ENCODE data around the gene ECE1.

DNA sequence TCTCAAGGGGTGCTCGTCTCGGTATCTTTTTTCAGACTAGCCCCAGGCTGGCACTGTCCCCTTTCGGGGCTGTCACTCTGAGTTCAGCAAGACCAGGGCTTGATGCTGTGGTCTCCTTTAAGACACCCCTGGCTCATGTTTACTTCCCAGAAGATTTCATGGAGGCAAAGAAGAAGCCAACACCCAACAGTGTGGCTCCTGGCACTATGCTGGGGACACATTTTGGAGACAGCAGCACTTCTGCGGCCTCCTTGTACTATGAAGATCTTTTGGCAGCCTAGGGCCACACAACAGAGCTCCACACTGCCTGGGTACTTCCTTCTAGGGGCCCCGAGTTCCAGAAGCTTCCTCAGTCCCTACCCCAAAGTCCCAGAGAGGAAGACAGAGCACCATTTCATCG lies 24.6 kb downstream of the ECE1 start:
- TF ChIP-seq, protein P1, sequence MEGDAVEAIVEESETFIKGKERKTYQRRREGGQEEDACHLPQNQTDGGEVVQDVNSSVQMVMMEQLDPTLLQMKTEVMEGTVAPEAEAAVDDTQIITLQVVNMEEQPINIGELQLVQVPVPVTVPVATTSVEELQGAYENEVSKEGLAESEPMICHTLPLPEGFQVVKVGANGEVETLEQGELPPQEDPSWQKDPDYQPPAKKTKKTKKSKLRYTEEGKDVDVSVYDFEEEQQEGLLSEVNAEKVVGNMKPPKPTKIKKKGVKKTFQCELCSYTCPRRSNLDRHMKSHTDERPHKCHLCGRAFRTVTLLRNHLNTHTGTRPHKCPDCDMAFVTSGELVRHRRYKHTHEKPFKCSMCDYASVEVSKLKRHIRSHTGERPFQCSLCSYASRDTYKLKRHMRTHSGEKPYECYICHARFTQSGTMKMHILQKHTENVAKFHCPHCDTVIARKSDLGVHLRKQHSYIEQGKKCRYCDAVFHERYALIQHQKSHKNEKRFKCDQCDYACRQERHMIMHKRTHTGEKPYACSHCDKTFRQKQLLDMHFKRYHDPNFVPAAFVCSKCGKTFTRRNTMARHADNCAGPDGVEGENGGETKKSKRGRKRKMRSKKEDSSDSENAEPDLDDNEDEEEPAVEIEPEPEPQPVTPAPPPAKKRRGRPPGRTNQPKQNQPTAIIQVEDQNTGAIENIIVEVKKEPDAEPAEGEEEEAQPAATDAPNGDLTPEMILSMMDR (IDR thresholded peaks at IDR 0.05; ENCODE audit: insufficient read depth, low read length), result no peak
- TF ChIP-seq GABPA (IDR thresholded peaks at IDR 0.05; ENCODE audit: low read depth) (no peak), POLR2AphosphoS5 (IDR thresholded peaks at IDR 0.05; ENCODE audit: low read depth) (no peak)
- TF ChIP-seq, protein P2, sequence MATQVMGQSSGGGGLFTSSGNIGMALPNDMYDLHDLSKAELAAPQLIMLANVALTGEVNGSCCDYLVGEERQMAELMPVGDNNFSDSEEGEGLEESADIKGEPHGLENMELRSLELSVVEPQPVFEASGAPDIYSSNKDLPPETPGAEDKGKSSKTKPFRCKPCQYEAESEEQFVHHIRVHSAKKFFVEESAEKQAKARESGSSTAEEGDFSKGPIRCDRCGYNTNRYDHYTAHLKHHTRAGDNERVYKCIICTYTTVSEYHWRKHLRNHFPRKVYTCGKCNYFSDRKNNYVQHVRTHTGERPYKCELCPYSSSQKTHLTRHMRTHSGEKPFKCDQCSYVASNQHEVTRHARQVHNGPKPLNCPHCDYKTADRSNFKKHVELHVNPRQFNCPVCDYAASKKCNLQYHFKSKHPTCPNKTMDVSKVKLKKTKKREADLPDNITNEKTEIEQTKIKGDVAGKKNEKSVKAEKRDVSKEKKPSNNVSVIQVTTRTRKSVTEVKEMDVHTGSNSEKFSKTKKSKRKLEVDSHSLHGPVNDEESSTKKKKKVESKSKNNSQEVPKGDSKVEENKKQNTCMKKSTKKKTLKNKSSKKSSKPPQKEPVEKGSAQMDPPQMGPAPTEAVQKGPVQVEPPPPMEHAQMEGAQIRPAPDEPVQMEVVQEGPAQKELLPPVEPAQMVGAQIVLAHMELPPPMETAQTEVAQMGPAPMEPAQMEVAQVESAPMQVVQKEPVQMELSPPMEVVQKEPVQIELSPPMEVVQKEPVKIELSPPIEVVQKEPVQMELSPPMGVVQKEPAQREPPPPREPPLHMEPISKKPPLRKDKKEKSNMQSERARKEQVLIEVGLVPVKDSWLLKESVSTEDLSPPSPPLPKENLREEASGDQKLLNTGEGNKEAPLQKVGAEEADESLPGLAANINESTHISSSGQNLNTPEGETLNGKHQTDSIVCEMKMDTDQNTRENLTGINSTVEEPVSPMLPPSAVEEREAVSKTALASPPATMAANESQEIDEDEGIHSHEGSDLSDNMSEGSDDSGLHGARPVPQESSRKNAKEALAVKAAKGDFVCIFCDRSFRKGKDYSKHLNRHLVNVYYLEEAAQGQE (IDR thresholded peaks at IDR 0.05; ENCODE audit: insufficient replicate concordance, low read depth), result no peak

Measured in HL-60 (cell line).